ENCODE data around the gene TIPIN.

DNA sequence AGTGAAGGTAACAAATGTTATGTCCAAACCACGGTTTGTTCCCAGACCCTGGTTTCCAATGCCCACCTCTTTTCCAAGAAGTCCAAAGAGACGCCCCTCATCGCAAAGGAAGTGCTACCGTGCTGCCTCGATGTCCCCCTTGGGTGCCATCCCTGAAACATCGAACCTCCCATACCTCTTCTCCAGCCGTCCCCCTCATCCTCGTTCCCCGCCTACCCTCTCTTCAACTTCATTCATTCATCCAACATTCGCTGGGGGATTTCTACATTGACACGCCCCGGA, 467 bp downstream of the TIPIN start:
- no peak for TF ChIP-seq EP300 (IDR thresholded peaks at IDR 0.05)
- no peak for TF ChIP-seq POLR2AphosphoS5 (IDR thresholded peaks at IDR 0.05)
- TF ChIP-seq, protein P1, sequence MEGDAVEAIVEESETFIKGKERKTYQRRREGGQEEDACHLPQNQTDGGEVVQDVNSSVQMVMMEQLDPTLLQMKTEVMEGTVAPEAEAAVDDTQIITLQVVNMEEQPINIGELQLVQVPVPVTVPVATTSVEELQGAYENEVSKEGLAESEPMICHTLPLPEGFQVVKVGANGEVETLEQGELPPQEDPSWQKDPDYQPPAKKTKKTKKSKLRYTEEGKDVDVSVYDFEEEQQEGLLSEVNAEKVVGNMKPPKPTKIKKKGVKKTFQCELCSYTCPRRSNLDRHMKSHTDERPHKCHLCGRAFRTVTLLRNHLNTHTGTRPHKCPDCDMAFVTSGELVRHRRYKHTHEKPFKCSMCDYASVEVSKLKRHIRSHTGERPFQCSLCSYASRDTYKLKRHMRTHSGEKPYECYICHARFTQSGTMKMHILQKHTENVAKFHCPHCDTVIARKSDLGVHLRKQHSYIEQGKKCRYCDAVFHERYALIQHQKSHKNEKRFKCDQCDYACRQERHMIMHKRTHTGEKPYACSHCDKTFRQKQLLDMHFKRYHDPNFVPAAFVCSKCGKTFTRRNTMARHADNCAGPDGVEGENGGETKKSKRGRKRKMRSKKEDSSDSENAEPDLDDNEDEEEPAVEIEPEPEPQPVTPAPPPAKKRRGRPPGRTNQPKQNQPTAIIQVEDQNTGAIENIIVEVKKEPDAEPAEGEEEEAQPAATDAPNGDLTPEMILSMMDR (IDR thresholded peaks at IDR 0.05) = no peak
- no peak for TF ChIP-seq POLR2A (IDR thresholded peaks at IDR 0.05; ENCODE audit: low read depth)

Measured in esophagus muscularis mucosa (tissue), 4 donors.